Measurements from ENCODE around the gene SNX21.

GRCh38 chr20:45822857-45823256 is 10.7 kb upstream of the SNX21 start:
- no peak for TF ChIP-seq CTCF (IDR thresholded peaks at IDR 0.05)
- no peak for TF ChIP-seq CHD2 (IDR thresholded peaks at IDR 0.05; ENCODE audit: low read length, partially characterized antibody)
- TF ChIP-seq GATA3 (IDR thresholded peaks at IDR 0.05; ENCODE audit: borderline replicate concordance), result no peak
- no peak for TF ChIP-seq JUNB (IDR thresholded peaks at IDR 0.05)

Measured in A549 (cell line).